MCF 10A (cell line): Measurements from ENCODE around the gene MTERF1. TPM values are rescaled to one million over a fixed set of nuclear protein-coding genes. Genes with fewer than 3 reads are reported as not detected.

Experiments used
- BruUV-seq: library from RNA; stranded (reverse); fragments of 400-500 nt; replicated peaks from 2 replicates; lab custom pipeline; 2021; lab: Mats Ljungman, UMichigan
- CTCF ChIA-PET: fragments of 300-600 bp; sonication (Branson Sonifier 250); formaldehyde crosslinking; extraction: SDS; loops from one replicate; lab custom pipeline; 2021; ENCODE audit warnings: antibody characterized with exemption, inconsistent platforms; lab: Yijun Ruan, JAX
- POLR2A ChIA-PET: fragments of 300-600, 350-650 bp; sonication (Branson Sonifier 250); formaldehyde crosslinking; extraction: SDS; loops from one replicate; lab custom pipeline; 2020; ENCODE audit warnings: antibody characterized with exemption, inconsistent platforms; lab: Yijun Ruan, JAX
- DNase-seq: peaks from one replicate; pipeline ENCODE4 v3.0.0-alpha.2; 2018; ENCODE audit not compliant: unreplicated experiment
- H3K27ac Mint-ChIP-seq: one replicate; pipeline ENCODE4 v1.8.0; 2022; ENCODE audit warnings: mild to moderate bottlenecking, low read depth, mixed read lengths; ENCODE audit not compliant: unreplicated experiment
- H3K27me3 Mint-ChIP-seq: one replicate; pipeline ENCODE4 v1.8.0; 2022; ENCODE audit warnings: mixed read lengths; ENCODE audit not compliant: insufficient read depth, unreplicated experiment
- H3K36me3 Mint-ChIP-seq: one replicate; pipeline ENCODE4 v1.8.0; 2022; ENCODE audit warnings: mild to moderate bottlenecking, moderate library complexity, mixed read lengths; ENCODE audit not compliant: insufficient read depth, unreplicated experiment
- H3K4me1 Mint-ChIP-seq: one replicate; pipeline ENCODE4 v1.8.0; 2022; ENCODE audit warnings: mixed read lengths; ENCODE audit not compliant: insufficient read depth, unreplicated experiment
- H3K4me3 Mint-ChIP-seq: one replicate; pipeline ENCODE4 v1.8.0; 2022; ENCODE audit warnings: mild to moderate bottlenecking, moderate library complexity, mixed read lengths; ENCODE audit not compliant: unreplicated experiment
- H3K9me3 Mint-ChIP-seq: one replicate; pipeline ENCODE4 v1.8.0; 2022; ENCODE audit warnings: mixed read lengths; ENCODE audit not compliant: unreplicated experiment
- CTCF ChIP-seq: fragments of 200-600 bp; IDR thresholded peaks from one replicate; pipeline ENCODE4 v1.8.0; 2022; ENCODE audit warnings: antibody characterized with exemption, mild to moderate bottlenecking; ENCODE audit not compliant: unreplicated experiment
- intact Hi-C: fragments of 100-400 bp; cut with micrococcal nuclease; formaldehyde crosslinking; loops from 2 replicates; pipeline ENCODE4 v1.14.1; 2022
- total RNA-seq: library from RNA; stranded (reverse); gene quantifications from 2 replicates; pipeline ENCODE4 v1.2.3, GENCODE V29; 2022

The MTERF1 gene
- total RNA-seq, 1 experiment from 2014 or later = 12.9 TPM

GRCh38 chr7:91827169-91827568, 53.3 kb downstream of the MTERF1 start:
- Mint-ChIP-seq H3K4me1 (peaks cover 7% of the 10 kb centered on the region), H3K36me3 (no peaks in the 10 kb centered on the region), H3K4me3 (no peak overlapping the region), H3K27ac (no peak overlapping the region), H3K27me3 (no peaks in the 10 kb centered on the region), H3K9me3 (peaks cover 5% of the 10 kb centered on the region)
- intact Hi-C loops = no loop called here
- POLR2A ChIA-PET = no interaction called here
- DNase-seq = no peak
- CTCF ChIA-PET = interaction anchor here (0.8 to 9.8 kb wide), 2 partner anchors 51 to 255 kb away, joined by 4 to 276 read pairs; partner anchors contain the start of gene MTERF1
- TF ChIP-seq CTCF = no peak
- BruUV-seq = no TSS peak

- Mint-ChIP-seq H3K27ac (no peak overlapping the region), H3K27me3 (no peaks in the 10 kb centered on the region), H3K4me3 (no peak overlapping the region), H3K4me1 (peaks cover 7% of the 10 kb centered on the region), H3K9me3 (peaks cover 12% of the 10 kb centered on the region), H3K36me3 (no peaks in the 10 kb centered on the region)
- CTCF ChIA-PET = no interaction called here
- intact Hi-C loops = no loop called here
- TF ChIP-seq CTCF = no peak
- POLR2A ChIA-PET = no interaction called here
- peak; percentile 6 for DNase-seq
- BruUV-seq = no TSS peak
These were observed 54.1 kb downstream of the MTERF1 start for GRCh38 chr7:91826377-91826776.

- BruUV-seq = no TSS peak
- no peak for TF ChIP-seq CTCF
- no peaks in the 10 kb centered on the region for H3K27me3 Mint-ChIP-seq
- no peak for DNase-seq
- CTCF ChIA-PET = interaction anchor here (0.6 to 1.6 kb wide), 4 partner anchors 52 to 1369 kb away, joined by 3 to 10 read pairs (median 4); partner anchors contain the start of gene MTERF1
- no peak overlapping the region for H3K27ac Mint-ChIP-seq
- H3K36me3 Mint-ChIP-seq = no peaks in the 10 kb centered on the region
- peaks cover 22% of the 10 kb centered on the region for H3K9me3 Mint-ChIP-seq
- intact Hi-C loops = no loop called here
- POLR2A ChIA-PET = interaction anchor here (0.6 to 0.9 kb wide), 3 partner anchors 54 to 623 kb away, joined by 3 read pairs; partner anchors contain the start of gene GATAD1
- no peak overlapping the region for H3K4me3 Mint-ChIP-seq
- H3K4me1 Mint-ChIP-seq = peaks cover 7% of the 10 kb centered on the region
These were observed 56.3 kb downstream of the MTERF1 start for GRCh38 chr7:91824201-91824600.

Other genes starting within 250 kb of the MTERF1 start
- 36.8 and 39.2 TPM in 2 replicates for gene AKAP9, start 60.2 kb upstream of the MTERF1 start, total RNA-seq